Thymus (tissue), 11 donors: ENCODE results near the gene ATAD3A. TPM values are rescaled to one million over a fixed set of nuclear protein-coding genes. Genes with fewer than 3 reads are reported as not detected.

ENCODE experiments used
- DNase-seq, 9 donors: peaks; one replicate each; pipeline ENCODE4 v3.0.0-alpha.2; 2013; ENCODE audit warnings: low spot score in 9 of 9, low read depth in 6 of 9, missing footprints in 1 of 9
- H3K27ac ChIP-seq, 2 donors: one replicate each; pipeline ENCODE4 v1.5.1; 2013; ENCODE audit warnings: control low read depth in 1 of 2, low read depth in 1 of 2, low read length in 1 of 2, mild to moderate bottlenecking in 1 of 2, moderate library complexity in 1 of 2
- H3K27me3 ChIP-seq, 2 donors: one replicate each; pipeline ENCODE4 v1.5.1; 2013; ENCODE audit warnings: low read length in 1 of 2; ENCODE audit not compliant: control insufficient read depth in 2 of 2, insufficient read depth in 1 of 2
- H3K36me3 ChIP-seq, 2 donors: one replicate each; pipeline ENCODE4 v1.5.1; 2013; ENCODE audit warnings: low read length in 1 of 2, mild to moderate bottlenecking in 1 of 2, moderate library complexity in 1 of 2; ENCODE audit not compliant: control insufficient read depth in 2 of 2, insufficient read depth in 2 of 2
- H3K4me1 ChIP-seq, 2 donors: one replicate each; pipeline ENCODE4 v1.5.1; 2013; ENCODE audit warnings: low read length in 2 of 2; ENCODE audit not compliant: control insufficient read depth in 2 of 2, insufficient read depth in 2 of 2
- H3K4me3 ChIP-seq, 2 donors: one replicate each; pipeline ENCODE4 v1.5.1; 2013; ENCODE audit warnings: low read length in 2 of 2, control low read depth in 1 of 2, mild to moderate bottlenecking in 1 of 2
- H3K9me3 ChIP-seq, 2 donors: one replicate each; pipeline ENCODE4 v1.5.1; 2013; ENCODE audit warnings: low read length in 1 of 2, mild to moderate bottlenecking in 1 of 2; ENCODE audit not compliant: control insufficient read depth in 2 of 2, insufficient read depth in 1 of 2
- whole genome bisulfite sequencing: extraction: QIAGEN DNeasy Blood & Tissue Kit; methylation state at CpG from one replicate; pipeline ENCODE4 v1.1.7; 2013; 5-methylcytosine and 5-hydroxymethylcytosine counted together
- polyA plus RNA-seq: library from polyadenylated mRNA; stranded (reverse); fragments of 200-250 nt; gene quantifications from one replicate; pipeline ENCODE4 v1.2.3, GENCODE V29; 2013
- total RNA-seq: library from RNA; stranded (reverse); fragments of 120-200 nt; gene quantifications from one replicate; pipeline ENCODE4 v1.2.4, GENCODE V29; 2013
- donor health status: healthy.

The ATAD3A gene
- total and polyA plus RNA-seq, 2 donors, result 17.5 to 20.2 TPM

GRCh38 chr1:1573843-1574720 is 62.1 kb downstream of the ATAD3A start:
- Histone ChIP-seq H3K4me1 (peaks cover 8 to 22% of the 10 kb centered on the region in 2 donors), H3K9me3 (no peaks in the 10 kb centered on the region), H3K27me3 (peaks cover 0 to 37% of the 10 kb centered on the region in 2 donors), H3K36me3 (peaks cover 7 to 20% of the 10 kb centered on the region in 2 donors), H3K27ac (peak overlapping the region; percentile 91 to 98), H3K4me3 (peak overlapping the region; percentile 76 to 93)
- WGBS, result under 1% methylated on average over 96 of the region's 96 CpGs
- DNase-seq, result peak in 6 of 9 donors; percentile 25 to 85 (median 50)

GRCh38 chr1:1574721-1575537 is 63.0 kb downstream of the ATAD3A start, which contains the start of gene SSU72:
TSS of gene SSU72 (minus strand) at chr1:1574863. CDS start at chr1:1574557, 306 bp downstream.
- peaks cover 0 to 46% of the 10 kb centered on the region in 2 donors for H3K27me3 ChIP-seq
- H3K4me1 ChIP-seq, result peaks cover 8 to 22% of the 10 kb centered on the region in 2 donors
- under 1% methylated on average over 87 of the region's 87 CpGs for whole genome bisulfite sequencing

GRCh38 chr1:1577367-1578011 is 65.5 kb downstream of the ATAD3A start:
- DNase-seq, result no peak
- H3K27me3 ChIP-seq, result peaks cover 0 to 62% of the 10 kb centered on the region in 2 donors
- H3K9me3 ChIP-seq, result no peaks in the 10 kb centered on the region
- 79% methylated on average over 10 of the region's 10 CpGs for WGBS
- H3K36me3 ChIP-seq, result peaks cover 0 to 5% of the 10 kb centered on the region in 2 donors
- peaks cover 8 to 16% of the 10 kb centered on the region in 2 donors for H3K4me1 ChIP-seq
- no peak overlapping the region for H3K27ac ChIP-seq
- no peak overlapping the region for H3K4me3 ChIP-seq

More at GRCh38 chr1:1574721-1575537, 63.0 kb downstream of the ATAD3A start, which contains the start of gene SSU72:
- Histone ChIP-seq H3K36me3 (peaks cover 4 to 12% of the 10 kb centered on the region in 2 donors), H3K27ac (peak within 1 kb of the TSS; percentile 91 to 98), H3K4me3 (peak within 1 kb of the TSS; percentile 76 to 93), H3K9me3 (no peaks in the 10 kb centered on the region)
- peak; percentile 76 to 96 (median 88) for DNase-seq

- WGBS, result 90% methylated on average over 13 of the region's 13 CpGs
- H3K27me3 ChIP-seq, result peaks cover 0 to 72% of the 10 kb centered on the region in 2 donors
- no peak for DNase-seq
- H3K9me3 ChIP-seq, result no peaks in the 10 kb centered on the region
- peaks cover 4 to 7% of the 10 kb centered on the region in 2 donors for H3K4me1 ChIP-seq
- H3K36me3 ChIP-seq, result no peaks in the 10 kb centered on the region
- H3K4me3 ChIP-seq, result no peak overlapping the region
- H3K27ac ChIP-seq, result no peak overlapping the region
Measured at GRCh38 chr1:1578371-1578940, 66.5 kb downstream of the ATAD3A start.

GRCh38 chr1:1582585-1583346 is 70.8 kb downstream of the ATAD3A start:
- H3K4me1 ChIP-seq, result no peaks in the 10 kb centered on the region
- WGBS, result 85% methylated on average over 9 of the region's 9 CpGs
- DNase-seq, result no peak
- no peaks in the 10 kb centered on the region for H3K9me3 ChIP-seq
- no peak overlapping the region for H3K27ac ChIP-seq
- no peak overlapping the region for H3K4me3 ChIP-seq
- peaks cover 2 to 66% of the 10 kb centered on the region in 2 donors for H3K27me3 ChIP-seq
- H3K36me3 ChIP-seq, result no peaks in the 10 kb centered on the region

- no peaks in the 10 kb centered on the region for H3K36me3 ChIP-seq
- H3K4me3 ChIP-seq, result no peak overlapping the region
- peaks cover 2 to 59% of the 10 kb centered on the region in 2 donors for H3K27me3 ChIP-seq
- H3K4me1 ChIP-seq, result no peaks in the 10 kb centered on the region
- no peak overlapping the region for H3K27ac ChIP-seq
- WGBS, result 91% methylated on average over 23 of the region's 23 CpGs
- no peaks in the 10 kb centered on the region for H3K9me3 ChIP-seq
- DNase-seq, result no peak
Measured at GRCh38 chr1:1583347-1584010, 71.5 kb downstream of the ATAD3A start.
